ENCODE measurements around the gene TAF11L14.
"Not testable (repeated sequence)": the region's sequence is repeated elsewhere in the genome, so short reads cannot be mapped to it uniquely, and the experiment has no call there.

DNA sequence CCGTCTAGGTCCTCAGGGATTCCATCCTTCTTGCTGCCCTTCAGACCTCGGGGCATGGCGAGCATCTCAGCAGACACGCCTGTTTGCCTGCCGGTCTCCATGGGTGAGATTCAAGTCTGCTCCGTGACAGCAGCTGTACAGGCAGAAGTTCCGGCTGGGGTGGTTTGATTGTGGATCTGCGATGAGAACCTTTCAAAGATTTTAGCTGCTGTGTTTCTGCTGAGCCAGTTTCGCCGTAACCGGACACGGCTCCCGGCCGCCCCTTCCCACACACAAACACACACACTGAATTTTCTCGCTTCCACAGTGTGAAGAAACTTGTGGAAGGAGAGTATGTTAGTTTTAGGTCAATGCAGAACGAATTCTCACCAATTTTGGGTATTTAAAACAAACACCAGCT lies 48.6 kb upstream of the TAF11L14 start, which contains the start of gene TAF11L7:
- TF ChIP-seq POLR2AphosphoS5 (IDR thresholded peaks at IDR 0.05; ENCODE audit: low read depth); EZH2phosphoT487 (IDR thresholded peaks at IDR 0.05; ENCODE audit: unreplicated experiment); EZH2 (IDR thresholded peaks at IDR 0.05; ENCODE audit: low read depth, unreplicated experiment); ZNF331 (CRISPR knock-in tag; IDR thresholded peaks at IDR 0.05; ENCODE audit: low read depth); JUNB (IDR thresholded peaks at IDR 0.05; ENCODE audit: unreplicated experiment); STAT1 (IDR thresholded peaks at IDR 0.05; ENCODE audit: unreplicated experiment); CREB1 (CRISPR knock-in tag; IDR thresholded peaks at IDR 0.05; ENCODE audit: low read depth); ZNF114 (CRISPR knock-in tag; IDR thresholded peaks at IDR 0.05): not testable (repeated sequence)
- TF ChIP-seq, protein P1, sequence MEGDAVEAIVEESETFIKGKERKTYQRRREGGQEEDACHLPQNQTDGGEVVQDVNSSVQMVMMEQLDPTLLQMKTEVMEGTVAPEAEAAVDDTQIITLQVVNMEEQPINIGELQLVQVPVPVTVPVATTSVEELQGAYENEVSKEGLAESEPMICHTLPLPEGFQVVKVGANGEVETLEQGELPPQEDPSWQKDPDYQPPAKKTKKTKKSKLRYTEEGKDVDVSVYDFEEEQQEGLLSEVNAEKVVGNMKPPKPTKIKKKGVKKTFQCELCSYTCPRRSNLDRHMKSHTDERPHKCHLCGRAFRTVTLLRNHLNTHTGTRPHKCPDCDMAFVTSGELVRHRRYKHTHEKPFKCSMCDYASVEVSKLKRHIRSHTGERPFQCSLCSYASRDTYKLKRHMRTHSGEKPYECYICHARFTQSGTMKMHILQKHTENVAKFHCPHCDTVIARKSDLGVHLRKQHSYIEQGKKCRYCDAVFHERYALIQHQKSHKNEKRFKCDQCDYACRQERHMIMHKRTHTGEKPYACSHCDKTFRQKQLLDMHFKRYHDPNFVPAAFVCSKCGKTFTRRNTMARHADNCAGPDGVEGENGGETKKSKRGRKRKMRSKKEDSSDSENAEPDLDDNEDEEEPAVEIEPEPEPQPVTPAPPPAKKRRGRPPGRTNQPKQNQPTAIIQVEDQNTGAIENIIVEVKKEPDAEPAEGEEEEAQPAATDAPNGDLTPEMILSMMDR (conservative IDR thresholded peaks at IDR 0.05; ENCODE audit: low read depth in 2 of 2) = not testable (repeated sequence)
- TF ChIP-seq, protein P2, sequence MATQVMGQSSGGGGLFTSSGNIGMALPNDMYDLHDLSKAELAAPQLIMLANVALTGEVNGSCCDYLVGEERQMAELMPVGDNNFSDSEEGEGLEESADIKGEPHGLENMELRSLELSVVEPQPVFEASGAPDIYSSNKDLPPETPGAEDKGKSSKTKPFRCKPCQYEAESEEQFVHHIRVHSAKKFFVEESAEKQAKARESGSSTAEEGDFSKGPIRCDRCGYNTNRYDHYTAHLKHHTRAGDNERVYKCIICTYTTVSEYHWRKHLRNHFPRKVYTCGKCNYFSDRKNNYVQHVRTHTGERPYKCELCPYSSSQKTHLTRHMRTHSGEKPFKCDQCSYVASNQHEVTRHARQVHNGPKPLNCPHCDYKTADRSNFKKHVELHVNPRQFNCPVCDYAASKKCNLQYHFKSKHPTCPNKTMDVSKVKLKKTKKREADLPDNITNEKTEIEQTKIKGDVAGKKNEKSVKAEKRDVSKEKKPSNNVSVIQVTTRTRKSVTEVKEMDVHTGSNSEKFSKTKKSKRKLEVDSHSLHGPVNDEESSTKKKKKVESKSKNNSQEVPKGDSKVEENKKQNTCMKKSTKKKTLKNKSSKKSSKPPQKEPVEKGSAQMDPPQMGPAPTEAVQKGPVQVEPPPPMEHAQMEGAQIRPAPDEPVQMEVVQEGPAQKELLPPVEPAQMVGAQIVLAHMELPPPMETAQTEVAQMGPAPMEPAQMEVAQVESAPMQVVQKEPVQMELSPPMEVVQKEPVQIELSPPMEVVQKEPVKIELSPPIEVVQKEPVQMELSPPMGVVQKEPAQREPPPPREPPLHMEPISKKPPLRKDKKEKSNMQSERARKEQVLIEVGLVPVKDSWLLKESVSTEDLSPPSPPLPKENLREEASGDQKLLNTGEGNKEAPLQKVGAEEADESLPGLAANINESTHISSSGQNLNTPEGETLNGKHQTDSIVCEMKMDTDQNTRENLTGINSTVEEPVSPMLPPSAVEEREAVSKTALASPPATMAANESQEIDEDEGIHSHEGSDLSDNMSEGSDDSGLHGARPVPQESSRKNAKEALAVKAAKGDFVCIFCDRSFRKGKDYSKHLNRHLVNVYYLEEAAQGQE (IDR thresholded peaks at IDR 0.05; ENCODE audit: unreplicated experiment) = not testable (repeated sequence)
- TF ChIP-seq, protein P3, sequence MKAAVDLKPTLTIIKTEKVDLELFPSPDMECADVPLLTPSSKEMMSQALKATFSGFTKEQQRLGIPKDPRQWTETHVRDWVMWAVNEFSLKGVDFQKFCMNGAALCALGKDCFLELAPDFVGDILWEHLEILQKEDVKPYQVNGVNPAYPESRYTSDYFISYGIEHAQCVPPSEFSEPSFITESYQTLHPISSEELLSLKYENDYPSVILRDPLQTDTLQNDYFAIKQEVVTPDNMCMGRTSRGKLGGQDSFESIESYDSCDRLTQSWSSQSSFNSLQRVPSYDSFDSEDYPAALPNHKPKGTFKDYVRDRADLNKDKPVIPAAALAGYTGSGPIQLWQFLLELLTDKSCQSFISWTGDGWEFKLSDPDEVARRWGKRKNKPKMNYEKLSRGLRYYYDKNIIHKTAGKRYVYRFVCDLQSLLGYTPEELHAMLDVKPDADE (IDR thresholded peaks at IDR 0.05) = not testable (repeated sequence)
- TF ChIP-seq, protein P4, sequence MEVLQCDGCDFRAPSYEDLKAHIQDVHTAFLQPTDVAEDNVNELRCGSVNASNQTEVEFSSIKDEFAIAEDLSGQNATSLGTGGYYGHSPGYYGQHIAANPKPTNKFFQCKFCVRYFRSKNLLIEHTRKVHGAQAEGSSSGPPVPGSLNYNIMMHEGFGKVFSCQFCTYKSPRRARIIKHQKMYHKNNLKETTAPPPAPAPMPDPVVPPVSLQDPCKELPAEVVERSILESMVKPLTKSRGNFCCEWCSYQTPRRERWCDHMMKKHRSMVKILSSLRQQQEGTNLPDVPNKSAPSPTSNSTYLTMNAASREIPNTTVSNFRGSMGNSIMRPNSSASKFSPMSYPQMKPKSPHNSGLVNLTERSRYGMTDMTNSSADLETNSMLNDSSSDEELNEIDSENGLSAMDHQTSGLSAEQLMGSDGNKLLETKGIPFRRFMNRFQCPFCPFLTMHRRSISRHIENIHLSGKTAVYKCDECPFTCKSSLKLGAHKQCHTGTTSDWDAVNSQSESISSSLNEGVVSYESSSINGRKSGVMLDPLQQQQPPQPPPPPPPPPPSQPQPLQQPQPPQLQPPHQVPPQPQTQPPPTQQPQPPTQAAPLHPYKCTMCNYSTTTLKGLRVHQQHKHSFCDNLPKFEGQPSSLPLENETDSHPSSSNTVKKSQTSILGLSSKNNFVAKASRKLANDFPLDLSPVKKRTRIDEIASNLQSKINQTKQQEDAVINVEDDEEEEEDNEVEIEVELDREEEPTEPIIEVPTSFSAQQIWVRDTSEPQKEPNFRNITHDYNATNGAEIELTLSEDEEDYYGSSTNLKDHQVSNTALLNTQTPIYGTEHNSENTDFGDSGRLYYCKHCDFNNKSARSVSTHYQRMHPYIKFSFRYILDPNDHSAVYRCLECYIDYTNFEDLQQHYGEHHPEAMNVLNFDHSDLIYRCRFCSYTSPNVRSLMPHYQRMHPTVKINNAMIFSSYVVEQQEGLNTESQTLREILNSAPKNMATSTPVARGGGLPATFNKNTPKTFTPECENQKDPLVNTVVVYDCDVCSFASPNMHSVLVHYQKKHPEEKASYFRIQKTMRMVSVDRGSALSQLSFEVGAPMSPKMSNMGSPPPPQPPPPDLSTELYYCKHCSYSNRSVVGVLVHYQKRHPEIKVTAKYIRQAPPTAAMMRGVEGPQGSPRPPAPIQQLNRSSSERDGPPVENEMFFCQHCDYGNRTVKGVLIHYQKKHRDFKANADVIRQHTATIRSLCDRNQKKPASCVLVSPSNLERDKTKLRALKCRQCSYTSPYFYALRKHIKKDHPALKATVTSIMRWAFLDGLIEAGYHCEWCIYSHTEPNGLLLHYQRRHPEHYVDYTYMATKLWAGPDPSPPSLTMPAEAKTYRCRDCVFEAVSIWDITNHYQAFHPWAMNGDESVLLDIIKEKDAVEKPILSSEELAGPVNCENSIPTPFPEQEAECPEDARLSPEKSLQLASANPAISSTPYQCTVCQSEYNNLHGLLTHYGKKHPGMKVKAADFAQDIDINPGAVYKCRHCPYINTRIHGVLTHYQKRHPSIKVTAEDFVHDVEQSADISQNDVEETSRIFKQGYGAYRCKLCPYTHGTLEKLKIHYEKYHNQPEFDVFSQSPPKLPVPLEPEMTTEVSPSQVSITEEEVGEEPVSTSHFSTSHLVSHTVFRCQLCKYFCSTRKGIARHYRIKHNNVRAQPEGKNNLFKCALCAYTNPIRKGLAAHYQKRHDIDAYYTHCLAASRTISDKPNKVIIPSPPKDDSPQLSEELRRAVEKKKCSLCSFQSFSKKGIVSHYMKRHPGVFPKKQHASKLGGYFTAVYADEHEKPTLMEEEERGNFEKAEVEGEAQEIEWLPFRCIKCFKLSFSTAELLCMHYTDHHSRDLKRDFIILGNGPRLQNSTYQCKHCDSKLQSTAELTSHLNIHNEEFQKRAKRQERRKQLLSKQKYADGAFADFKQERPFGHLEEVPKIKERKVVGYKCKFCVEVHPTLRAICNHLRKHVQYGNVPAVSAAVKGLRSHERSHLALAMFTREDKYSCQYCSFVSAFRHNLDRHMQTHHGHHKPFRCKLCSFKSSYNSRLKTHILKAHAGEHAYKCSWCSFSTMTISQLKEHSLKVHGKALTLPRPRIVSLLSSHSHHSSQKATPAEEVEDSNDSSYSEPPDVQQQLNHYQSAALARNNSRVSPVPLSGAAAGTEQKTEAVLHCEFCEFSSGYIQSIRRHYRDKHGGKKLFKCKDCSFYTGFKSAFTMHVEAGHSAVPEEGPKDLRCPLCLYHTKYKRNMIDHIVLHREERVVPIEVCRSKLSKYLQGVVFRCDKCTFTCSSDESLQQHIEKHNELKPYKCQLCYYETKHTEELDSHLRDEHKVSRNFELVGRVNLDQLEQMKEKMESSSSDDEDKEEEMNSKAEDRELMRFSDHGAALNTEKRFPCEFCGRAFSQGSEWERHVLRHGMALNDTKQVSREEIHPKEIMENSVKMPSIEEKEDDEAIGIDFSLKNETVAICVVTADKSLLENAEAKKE (CRISPR knock-in tag; IDR thresholded peaks at IDR 0.05) = not testable (repeated sequence)
